GM19240 (cell line): ENCODE results near the gene PCSK5.
"Not testable (repeated sequence)": the region's sequence is repeated elsewhere in the genome, so short reads cannot be mapped to it uniquely, and the experiment has no call there.

Source experiments
- DNase-seq: peaks from one replicate; pipeline ENCODE4 v3.0.0; 2011; ENCODE audit warnings: low spot score; ENCODE audit not compliant: insufficient read length

The PCSK5 gene

GRCh38 chr9:76302543-76302942 is 412.1 kb downstream of the PCSK5 start:
- no peak for DNase-seq

GRCh38 chr9:76302947-76303550 is 412.6 kb downstream of the PCSK5 start:
- DNase-seq: peak; percentile 20

GRCh38 chr9:76307047-76307446 is 416.6 kb downstream of the PCSK5 start:
- not testable (repeated sequence) for DNase-seq

GRCh38 chr9:76310577-76310976 is 420.1 kb downstream of the PCSK5 start:
- DNase-seq: no peak

- no peak for DNase-seq
Measured at GRCh38 chr9:76310991-76311390, 420.5 kb downstream of the PCSK5 start.

- no peak for DNase-seq
Measured at GRCh38 chr9:76311537-76311936, 421.1 kb downstream of the PCSK5 start.

GRCh38 chr9:76313771-76314170 is 423.3 kb downstream of the PCSK5 start:
- no peak for DNase-seq

GRCh38 chr9:76314321-76314720 is 423.8 kb downstream of the PCSK5 start:
- DNase-seq: no peak

- DNase-seq: no peak
Measured at GRCh38 chr9:76316069-76316468, 425.6 kb downstream of the PCSK5 start.

- not testable (repeated sequence) for DNase-seq
Measured at GRCh38 chr9:76319466-76319865, 429.0 kb downstream of the PCSK5 start.

GRCh38 chr9:76321195-76321828 is 430.8 kb downstream of the PCSK5 start:
- no peak for DNase-seq

GRCh38 chr9:76322810-76323209 is 432.3 kb downstream of the PCSK5 start:
- no peak for DNase-seq

GRCh38 chr9:76323490-76323889 is 433.0 kb downstream of the PCSK5 start:
- no peak for DNase-seq

- not testable (repeated sequence) for DNase-seq
Measured at GRCh38 chr9:76324030-76324429, 433.6 kb downstream of the PCSK5 start.

GRCh38 chr9:76330034-76330433 is 439.6 kb downstream of the PCSK5 start:
- no peak for DNase-seq

- no peak for DNase-seq
Measured at GRCh38 chr9:76333388-76333787, 442.9 kb downstream of the PCSK5 start.

- DNase-seq: no peak
Measured at GRCh38 chr9:76333964-76334363, 443.5 kb downstream of the PCSK5 start.

- no peak for DNase-seq
Measured at GRCh38 chr9:76336027-76336426, 445.6 kb downstream of the PCSK5 start.

- DNase-seq: no peak
Measured at GRCh38 chr9:76338418-76338817, 447.9 kb downstream of the PCSK5 start.

GRCh38 chr9:76341616-76342015 is 451.1 kb downstream of the PCSK5 start:
- DNase-seq: no peak

- no peak for DNase-seq
Measured at GRCh38 chr9:76342201-76342600, 451.7 kb downstream of the PCSK5 start.

- no peak for DNase-seq
Measured at GRCh38 chr9:76342858-76343257, 452.4 kb downstream of the PCSK5 start.

GRCh38 chr9:76349865-76350264 is 459.4 kb downstream of the PCSK5 start:
- DNase-seq: no peak
